ENCODE measurements around the gene THNSL1.

- no peak for TF ChIP-seq CTCF (IDR thresholded peaks at IDR 0.05)
- no peak for TF ChIP-seq POLR2AphosphoS5 (IDR thresholded peaks at IDR 0.05; ENCODE audit: low read depth, low read length)
- no peak for TF ChIP-seq SIN3A (IDR thresholded peaks at IDR 0.05; ENCODE audit: borderline replicate concordance, insufficient read depth, low read depth, low read length)
- TF ChIP-seq, protein P1, sequence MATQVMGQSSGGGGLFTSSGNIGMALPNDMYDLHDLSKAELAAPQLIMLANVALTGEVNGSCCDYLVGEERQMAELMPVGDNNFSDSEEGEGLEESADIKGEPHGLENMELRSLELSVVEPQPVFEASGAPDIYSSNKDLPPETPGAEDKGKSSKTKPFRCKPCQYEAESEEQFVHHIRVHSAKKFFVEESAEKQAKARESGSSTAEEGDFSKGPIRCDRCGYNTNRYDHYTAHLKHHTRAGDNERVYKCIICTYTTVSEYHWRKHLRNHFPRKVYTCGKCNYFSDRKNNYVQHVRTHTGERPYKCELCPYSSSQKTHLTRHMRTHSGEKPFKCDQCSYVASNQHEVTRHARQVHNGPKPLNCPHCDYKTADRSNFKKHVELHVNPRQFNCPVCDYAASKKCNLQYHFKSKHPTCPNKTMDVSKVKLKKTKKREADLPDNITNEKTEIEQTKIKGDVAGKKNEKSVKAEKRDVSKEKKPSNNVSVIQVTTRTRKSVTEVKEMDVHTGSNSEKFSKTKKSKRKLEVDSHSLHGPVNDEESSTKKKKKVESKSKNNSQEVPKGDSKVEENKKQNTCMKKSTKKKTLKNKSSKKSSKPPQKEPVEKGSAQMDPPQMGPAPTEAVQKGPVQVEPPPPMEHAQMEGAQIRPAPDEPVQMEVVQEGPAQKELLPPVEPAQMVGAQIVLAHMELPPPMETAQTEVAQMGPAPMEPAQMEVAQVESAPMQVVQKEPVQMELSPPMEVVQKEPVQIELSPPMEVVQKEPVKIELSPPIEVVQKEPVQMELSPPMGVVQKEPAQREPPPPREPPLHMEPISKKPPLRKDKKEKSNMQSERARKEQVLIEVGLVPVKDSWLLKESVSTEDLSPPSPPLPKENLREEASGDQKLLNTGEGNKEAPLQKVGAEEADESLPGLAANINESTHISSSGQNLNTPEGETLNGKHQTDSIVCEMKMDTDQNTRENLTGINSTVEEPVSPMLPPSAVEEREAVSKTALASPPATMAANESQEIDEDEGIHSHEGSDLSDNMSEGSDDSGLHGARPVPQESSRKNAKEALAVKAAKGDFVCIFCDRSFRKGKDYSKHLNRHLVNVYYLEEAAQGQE (IDR thresholded peaks at IDR 0.05; ENCODE audit: insufficient read depth in 1 of 2, low read depth in 2 of 2, low read length in 1 of 2) = no peak
These were observed 49.4 kb upstream of the THNSL1 start for GRCh38 chr10:24966962-24967481.

All from Panc1 (cell line).